ENCODE data around the gene EFNA2.

Gene EFNA2

DNA sequence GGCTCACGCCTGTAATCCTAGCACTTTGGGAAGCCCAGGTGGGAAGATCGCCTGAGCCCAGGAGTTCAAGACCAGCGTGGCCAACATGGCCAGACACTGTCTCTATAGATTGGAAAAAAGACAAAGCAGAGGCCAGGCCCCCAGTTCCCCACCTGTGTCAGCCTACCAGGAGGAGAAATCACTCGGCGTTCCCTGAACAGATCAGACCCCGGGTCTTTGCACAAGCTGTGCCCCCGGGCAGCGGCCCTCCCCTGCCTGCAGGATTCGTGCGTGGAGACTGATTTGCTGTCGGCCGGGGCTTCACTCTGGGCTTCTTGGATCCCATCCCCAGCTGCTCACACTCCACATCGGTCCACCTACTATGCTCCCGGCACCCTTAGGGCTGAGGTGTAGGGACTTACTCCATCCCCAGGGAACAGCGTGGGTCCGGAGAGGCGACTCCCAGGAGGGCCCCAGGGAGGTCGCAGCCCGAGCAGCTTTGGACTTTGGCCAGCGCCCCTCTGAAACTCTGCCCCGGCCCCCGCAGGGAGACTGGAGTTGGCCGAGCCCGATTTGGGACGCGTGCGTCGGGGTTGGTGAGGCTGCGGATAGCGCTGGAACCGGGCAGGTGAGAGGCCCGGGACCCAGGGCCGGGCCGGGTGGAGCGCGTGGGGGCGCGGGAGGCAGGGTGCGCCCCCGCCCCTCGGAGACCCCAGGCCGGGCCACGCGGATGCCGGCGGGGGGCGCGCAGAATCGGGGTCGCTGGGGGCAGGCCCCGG is 515 bp upstream of the EFNA2 start:
- no peak for DNase-seq

DNA sequence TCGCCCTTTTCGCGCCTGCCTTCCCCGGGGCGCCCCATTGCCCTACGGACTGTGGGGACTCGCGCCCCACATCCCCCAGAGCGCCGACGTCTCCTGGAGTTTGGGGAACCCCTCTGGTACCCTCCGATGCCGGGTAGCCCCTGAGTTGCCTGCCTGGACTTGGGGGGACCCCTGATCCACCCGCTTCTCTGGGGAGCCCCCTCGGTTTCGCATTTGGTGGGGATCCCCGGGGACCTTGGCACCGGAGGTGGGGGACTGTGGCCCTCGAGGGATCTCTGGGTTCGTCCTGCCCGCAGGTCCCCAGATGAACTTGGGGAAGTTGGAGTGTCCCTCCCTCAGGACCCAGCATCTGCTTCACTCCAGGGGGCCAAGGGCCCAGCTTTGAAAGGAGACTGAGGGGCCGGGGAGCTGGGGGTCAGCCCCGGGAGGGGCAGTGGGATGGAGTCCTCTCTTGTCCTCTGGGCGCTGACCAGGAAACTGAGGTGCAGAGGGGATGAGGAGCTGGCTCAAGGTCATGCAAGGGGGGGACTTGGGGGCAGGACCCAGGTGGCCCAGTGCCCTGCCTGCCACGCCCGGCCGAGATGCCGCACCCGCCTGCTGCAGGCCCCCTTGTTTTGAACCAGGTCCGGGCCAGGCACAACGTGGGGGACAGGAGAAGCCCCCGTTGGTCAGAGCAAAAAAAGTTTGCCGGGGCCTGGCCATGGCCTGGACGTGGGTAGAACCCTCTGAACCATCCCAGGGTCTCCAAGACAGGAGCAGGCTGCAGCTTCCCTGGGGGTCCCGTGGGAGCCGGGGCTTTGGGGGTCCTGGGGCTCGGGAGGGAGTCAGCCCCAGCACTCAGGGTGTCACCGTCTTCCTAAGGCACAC is 1.0 kb downstream of the EFNA2 start:
- DNase-seq, result no peak

DNA sequence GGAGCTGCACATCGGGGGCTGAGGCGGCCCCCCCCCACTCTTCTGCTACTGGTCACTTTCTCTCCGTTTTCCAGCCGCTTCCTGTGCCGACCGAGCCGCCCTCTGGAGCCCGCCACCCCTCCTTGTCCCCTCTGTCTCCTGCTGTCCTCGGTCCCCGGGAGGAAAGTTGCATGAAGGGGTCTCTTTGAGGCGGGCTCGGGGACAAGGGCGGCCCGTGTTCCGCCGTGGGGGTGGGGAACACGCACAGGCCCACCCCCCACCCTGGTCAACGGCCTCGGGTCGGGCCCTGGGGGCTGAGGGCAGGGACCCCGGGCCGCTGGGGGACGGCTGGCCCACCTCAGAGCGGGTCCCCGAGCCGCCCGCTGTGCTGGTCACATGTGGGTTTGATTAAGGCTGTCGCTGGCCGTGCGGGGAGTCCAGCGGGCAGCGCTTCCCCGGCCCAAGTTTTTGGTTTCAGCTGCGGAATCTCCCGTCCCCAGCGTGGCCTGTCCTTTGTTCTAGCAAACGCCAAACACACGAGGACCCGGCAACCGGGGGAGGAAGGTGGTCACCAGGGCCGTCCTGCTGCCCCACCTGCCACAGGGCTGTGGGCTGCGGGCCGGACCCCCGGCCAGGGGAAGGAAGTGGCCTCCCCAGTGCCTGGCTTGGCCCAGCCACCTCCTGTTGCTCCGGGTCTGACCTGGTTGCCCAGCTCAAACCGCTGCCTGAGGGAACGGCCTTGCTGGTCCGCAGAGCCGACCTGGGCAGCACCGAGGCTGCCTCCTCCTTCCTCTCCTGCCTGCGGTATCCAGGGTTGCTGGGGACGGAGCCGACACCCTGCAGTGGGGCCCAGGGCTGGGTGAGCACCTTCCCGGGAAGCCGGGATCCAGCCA is 1.9 kb downstream of the EFNA2 start:
- DNase-seq, result no peak

DNA sequence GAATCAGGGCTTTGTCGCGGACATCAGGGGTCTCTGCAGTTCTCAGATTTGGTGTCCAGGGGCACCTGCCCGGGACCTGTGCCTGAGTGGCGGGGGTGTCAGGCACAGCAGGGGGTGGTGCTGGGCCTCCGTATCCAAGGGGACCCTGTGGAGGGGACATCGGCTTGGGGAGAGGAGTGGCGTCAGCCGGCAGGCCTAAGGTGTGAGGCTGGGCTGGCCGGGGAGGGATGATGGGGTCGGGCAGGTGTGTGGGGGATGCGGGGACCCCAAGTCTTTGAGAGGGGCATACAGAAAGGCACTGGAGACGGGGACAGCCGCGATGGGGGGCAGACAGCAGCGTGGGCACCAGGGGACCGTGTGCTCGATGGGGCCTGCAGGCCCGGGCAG is 2.5 kb downstream of the EFNA2 start:
- no peak for DNase-seq

DNA sequence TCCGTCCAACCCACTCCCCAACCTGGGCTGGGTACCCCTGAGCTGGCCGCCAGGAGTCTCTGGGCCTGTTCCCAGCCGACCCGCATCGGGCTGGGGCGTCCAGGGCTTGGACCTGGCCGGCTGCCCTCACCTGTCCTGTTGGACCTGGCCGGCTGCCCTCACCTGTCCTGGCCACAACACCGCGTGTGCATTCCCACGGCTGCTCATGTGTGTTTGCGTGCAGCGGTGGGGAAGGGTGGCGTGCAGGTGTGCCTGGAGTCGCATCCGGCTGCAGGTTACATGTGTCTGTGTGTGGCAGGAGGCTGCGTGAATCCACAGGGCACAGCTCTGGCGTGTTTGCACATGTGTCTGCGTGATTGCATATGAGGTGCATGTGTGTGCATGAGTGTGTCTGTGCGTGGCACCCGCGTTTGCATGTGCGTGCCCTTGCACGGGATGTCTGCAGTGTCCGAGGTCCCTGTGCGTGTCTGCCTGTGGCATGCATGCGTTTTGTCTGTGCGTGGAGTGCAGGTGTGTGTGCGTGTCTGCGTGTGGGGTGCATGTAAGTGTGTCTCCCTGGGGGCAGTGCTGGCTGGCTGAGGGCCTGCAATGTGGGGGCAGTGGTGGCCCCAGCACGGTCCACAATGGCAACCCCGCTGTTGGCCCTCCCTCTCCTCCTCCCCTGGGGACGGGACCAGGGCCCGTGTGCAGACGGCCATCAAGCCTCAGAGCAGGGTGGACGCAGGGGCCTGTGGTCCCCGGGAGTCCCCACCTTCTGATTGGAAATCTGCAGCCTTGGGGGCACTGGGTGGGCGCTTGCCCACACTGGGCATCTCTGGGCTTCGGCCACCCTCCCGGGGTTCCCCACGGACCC is 3.4 kb downstream of the EFNA2 start:
- no peak for DNase-seq

DNA sequence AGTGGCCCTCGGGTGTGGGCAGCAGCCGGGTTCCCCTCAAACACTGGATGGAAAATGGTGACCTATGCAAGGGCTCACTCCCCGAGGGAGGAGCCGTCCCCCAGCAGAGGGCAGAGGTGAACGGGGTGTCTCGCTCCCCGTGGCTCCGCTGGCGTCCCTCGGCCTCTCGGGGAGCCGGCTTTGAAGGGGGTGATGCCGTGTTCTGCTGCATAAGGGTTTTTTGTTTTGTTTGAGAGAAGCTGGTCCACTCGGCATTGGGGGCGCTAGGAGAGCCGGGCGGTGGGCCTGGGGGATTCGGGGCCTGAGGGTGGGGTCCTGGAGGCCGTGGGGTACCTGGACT is 4.0 kb downstream of the EFNA2 start:
- DNase-seq, result no peak

DNA sequence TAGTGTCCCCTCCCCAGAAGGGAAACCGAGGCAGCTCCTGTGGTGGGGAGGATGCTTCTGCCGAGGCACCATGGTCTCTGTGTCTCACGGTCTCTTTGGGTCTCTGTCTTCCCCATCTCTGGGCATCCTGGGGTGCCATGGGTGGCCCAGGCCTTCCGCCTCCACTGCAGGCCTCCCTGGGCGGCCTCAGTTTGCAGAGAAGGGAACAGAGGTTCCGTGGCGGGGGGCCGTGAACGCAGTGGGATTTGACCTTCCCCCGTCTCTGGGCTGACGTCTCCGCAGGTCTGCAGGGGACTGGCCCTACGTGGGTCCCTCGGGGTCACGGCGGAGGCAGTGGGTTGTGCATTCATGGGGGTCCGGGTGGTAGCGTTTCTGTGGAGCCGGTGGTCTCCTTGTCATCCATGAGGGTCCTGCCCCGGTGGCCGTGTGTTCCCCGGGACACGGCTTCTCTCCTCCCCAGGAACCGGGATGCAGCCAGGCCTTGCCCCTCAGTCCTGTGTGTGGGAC is 4.6 kb downstream of the EFNA2 start:
- no peak for DNase-seq

DNA sequence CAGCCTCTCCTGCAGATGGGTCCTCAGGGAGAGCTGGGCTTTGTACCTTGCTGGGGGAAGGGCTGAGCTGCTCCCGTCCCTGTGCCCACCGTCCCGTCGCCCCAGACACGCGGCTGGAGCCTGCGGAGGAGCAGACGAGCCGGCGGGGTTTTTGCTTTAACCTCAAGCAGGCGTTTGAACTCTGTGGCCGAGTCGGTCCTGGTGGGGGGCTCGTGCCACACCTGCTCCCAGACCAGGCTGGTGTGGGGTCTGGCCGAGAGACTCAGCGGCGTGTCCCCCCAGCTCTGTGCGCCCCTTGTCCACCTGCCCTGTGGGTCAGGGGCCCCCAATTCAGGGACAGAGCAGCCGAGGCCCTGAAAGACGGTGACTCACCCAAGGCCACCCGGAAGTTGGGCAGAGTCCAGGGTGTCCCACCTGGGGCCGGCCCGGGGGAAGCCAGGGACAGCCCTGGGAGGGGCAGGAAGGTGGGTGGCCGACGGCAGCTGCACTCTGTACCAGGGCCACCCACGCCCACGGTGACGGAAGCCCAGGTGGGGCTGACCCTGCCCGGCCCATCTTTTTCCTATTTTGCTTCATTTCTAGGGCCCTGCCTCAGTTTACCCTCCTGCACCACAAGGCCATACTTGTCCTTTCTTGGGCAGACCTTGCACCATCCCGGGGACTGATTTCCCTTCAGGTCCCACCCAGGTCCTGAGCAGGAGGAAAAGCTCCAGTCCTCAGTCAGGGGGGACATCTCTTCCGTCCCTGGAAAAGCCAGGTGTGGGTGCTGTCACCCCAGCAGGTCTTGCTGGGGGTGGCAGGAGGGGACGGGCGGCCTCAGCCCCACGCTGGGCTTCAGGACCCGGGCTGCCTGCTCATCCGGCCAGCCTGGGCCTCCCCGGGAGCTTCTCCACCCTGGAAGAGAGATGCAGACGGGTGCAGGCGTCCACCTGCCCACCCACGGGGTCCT is 5.3 kb downstream of the EFNA2 start:
- no peak for DNase-seq

DNA sequence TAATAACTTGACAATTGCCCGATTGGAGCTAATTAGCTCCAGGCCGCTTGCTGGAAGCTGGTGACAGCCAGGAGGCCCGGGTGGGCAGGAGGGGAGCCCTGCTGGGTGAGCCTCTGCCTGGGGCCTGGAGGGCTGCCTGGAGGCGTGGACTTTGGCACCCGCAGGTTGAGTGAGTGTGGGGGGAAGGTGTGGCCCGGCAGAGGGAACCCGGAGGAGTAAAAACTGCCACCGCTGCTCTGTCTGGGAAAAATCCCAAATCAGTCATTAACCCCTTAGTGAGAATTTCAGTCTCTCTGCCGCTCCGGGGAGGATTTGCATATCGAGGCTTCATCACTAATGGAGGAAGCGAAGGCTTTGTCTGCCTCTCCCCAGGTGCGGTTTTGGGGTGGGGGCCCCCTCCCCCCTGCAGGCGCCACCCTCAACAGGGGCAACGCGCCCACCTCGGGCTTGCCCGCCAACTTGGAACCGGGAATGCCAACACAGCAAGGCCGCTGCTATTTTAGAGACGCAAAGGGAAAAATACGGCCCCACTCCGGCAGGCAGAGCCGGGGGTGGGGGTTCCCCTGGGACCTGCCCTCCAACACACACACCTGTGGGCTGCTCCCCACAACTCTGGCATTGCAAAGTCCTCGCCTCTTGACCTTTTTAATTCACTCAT is 6.2 kb downstream of the EFNA2 start:
- no peak for DNase-seq

DNA sequence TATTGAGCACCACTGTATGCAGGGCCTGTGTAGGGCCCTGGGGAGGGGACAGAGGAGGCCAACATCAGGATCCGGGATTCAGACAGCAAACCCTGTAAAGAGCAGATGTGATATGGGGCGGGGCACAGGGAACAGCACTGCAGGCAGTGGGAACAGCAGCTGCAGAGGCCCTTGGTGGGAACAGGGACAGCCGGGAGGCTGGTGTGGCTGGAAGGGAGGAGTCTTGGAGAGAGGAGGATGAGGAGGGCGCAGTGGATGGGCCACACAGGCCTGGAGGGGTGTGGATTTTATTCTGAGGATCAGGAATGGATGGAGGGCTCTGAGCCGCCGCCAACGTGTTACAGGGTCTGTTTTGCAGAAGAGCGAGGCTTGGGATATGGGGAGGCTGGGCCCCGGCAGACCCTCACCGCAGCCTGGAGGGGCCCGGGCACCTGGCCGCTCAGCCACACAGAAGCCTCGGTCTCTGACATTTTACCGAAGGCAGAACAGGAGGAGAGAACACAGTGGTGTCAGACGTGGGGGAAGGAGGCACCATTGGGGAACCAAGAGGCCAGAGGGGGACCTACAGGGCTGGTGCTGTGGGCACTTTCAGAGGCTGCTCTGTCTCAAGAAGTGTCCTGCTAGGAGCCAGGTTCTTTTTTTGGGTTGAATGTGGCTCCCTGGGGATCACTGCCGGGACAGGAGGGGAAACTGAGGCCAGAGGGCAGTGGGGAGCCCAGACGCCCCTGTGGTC is 6.9 kb downstream of the EFNA2 start:
- no peak for DNase-seq

DNA sequence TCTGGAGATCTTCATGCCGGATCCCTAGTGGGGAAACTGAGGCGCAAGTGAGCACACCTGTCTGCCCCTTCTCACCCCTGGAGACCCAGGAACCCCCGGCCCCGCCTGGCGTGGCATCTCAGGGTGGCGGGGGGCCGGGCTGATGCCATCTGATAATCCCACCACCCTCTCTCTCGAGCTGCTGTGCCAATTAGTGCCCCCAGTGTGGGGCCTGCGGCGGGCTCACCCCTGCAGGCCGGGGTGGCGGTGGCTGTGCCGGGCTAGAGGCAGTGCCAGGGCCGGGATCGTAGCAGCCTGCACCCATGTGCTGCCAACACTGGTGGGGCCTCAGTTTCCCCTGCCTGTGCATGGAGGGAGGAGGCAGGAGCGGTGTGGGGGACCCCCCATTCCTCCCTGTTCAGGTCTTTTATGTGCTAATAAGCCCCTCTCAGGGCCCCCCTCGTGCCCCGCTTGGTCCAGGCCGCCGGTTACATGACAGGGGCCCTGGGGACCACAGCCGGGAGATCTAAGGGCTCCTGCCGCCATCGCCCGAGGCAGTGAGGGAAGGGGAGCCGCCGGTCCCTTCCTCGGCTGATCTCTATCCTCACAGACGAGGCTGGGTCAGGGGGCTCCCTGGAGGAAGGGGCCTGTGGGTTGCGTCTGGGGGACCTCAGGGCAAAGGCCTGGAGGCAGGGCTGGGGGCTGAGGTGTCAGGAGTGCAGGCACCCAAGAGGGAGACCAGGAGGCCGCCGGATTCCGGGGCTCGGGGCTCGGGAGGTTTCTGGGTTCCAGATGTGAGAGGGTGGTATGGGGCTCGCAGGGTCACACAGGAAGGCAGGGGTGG is 8.3 kb downstream of the EFNA2 start:
- no peak for DNase-seq

DNA sequence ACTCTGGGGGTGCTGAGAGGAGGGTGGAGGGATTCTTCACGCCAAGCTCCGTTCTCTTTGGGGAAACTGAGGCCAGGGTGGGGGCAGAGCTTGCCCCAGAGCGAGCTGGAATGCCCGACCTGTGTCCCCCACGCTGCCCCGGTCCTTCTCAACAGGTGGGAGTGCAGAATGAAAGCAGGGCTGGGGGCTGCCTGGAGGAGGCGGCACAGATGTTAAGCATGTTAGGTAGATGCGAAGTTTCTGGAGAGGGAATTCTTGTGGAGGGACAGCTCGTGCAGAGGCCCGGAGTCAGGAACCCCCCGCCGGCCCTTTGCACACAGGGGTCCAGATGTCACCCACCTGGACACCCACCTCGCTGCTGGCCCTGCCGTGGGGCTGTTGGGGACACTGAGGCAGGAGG is 9.0 kb downstream of the EFNA2 start:
- DNase-seq, result no peak

DNA sequence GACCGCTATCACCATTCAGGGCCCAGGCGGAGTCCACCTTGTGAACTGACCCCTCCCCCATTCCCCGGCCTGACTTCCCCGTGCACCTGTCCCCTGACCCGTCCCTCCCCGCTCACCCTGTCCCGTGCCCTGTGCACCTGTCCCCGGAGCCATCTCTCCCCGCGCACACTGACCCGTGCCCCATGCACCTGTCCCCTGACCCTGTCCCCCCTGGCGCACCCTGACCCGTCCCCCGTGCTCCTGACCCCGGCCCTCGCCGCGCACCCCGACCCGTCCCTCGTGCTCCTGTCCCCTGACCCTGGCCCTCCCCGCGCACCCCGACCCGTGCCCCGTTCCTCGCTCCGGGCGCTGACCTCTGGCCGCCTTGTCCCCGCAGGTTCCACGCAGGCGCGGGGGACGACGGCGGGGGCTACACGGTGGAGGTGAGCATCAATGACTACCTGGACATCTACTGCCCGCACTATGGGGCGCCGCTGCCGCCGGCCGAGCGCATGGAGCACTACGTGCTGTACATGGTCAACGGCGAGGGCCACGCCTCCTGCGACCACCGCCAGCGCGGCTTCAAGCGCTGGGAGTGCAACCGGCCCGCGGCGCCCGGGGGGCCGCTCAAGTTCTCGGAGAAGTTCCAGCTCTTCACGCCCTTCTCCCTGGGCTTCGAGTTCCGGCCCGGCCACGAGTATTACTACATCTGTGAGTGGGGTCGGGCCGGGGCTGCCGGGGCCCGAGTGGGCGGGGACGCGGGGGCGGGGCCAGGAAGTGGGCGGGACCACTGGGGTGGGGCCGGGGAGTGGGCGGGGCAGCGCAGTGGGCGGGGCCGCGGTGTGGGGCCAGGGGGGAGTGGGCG is 9.7 kb downstream of the EFNA2 start:
- no peak for DNase-seq

DNA sequence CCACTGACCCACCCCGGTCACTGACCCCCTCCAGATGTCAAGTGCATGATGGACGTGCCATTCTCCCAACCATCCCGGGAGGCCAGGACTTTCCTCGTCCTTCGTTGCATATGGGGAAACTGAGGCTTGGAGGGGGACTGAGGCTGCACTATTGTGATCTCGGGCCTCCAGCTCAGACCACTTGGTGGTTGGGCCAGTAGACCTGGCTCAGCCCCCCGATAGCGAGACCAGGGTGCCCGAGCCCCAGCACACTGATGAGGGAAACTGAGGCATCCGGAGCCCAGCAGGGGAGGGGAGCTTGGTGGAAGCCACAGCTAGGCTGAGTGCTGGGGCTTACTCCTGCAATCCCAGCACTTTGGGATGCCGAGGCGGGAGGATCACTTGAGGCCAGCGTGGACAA is 10.4 kb downstream of the EFNA2 start:
- DNase-seq, result no peak

DNA sequence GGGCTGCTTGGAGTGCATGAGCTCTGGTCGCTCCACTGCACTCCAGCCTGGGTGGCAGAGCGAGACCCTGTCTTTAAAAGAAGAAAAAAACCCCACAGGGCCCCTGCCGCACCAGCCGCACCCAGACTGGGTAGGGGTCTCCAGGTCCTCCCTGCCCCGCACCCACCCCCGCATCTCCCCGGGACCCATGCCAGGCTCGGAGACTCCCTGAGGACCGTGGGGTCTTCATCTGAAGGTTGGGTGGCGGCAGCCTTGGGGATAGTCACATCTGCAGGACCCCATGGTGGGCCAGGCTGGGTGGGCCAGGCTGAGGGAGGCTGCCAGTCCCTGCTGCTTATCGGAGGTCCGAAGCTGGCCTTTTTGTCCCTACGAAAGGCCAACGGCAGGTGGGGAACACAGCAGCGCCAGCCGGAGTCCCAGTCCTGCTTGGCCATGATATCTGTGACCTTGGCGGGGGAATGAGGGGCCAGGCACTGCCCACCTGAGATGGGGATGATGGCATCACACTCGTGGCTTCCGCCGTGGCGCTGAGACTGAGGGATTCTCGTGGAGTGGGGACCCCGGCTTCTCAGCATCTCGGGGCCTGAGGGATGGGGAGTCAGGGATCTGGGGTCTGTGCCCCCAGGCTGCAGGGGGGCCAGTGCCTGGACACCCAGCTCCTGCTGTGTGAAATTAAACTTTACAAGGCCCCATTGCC is 11.1 kb downstream of the EFNA2 start:
- no peak for DNase-seq

DNA sequence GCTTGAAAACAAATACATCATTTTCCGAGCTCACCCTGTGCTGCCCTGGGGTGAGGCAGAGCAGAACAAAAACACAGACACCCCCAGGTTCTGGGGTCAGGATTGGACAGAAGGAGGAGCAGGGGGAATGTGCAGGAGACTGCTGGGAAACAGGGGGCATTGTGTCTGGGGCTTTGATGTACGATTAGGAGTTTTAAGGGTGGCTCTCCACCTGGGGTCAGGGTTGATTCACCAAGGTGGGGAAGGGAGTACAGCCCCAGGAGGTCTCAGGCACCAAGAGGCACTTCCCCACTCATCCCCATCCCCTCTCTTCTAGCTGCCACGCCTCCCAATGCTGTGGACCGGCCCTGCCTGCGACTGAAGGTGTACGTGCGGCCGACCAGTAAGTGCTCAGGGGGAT is 12.6 kb downstream of the EFNA2 start:
- no peak for DNase-seq

DNA sequence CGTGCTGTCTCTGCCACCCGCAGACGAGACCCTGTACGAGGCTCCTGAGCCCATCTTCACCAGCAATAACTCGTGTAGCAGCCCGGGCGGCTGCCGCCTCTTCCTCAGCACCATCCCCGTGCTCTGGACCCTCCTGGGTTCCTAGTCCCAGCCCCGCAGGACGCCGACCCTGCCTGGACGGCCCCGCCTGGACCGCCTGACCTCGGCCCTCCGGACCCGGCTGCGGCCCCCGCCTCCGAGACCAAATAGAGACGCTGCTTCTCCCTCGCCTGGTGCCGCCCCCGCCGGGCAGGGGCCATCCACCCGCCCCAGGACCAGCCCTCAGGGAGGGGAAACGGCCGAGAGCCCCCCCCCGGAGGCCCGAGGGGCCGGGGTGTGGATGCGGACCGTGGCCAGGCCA is 14.1 kb downstream of the EFNA2 start:
- no peak for DNase-seq

Data from DMS153 (cell line).